ENCODE results near the gene USP36. TPM values are rescaled to one million over a fixed set of nuclear protein-coding genes. Genes with fewer than 3 reads are reported as not detected.

The USP36 gene
- total and polyA plus RNA-seq, 9 of the 15 experiments (the other 6 are each of a cell fraction or from before 2014, with no cell fraction given) = 6.4 to 72.8 (median 22.5) TPM

DNA sequence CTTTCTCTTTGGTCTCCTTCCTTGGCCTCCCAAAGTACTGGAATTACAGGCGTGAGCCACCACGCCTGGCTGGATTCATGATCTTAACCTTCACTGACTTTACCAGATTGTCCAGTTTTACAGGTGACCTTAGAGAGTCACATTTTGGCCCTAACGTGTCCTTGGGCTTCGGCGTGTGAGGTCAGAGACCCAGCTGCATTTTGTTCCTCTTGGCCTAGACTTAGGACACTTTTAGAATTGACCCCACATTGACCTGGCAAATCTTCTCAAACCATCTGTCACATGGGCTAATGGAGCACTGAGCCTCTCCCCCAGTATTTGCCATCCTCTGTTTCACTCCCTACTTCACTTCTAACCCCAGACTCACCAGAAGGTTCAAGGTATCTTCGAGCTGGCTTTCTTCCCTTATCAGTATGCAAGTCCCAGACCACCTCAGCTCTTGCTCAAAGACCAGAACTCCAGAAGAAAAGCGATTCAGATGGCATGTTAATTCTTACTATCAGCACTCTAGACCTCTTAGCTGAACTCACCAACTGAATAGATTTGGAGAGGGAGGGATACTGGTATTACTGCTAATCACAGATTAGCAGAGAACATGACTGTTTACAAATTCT is 56.8 kb downstream of the USP36 start (continued):
- TF ChIP-seq NR1H2 (CRISPR knock-in tag; IDR thresholded peaks at IDR 0.05) (no peak), ZBTB17 (CRISPR knock-in tag; IDR thresholded peaks at IDR 0.05) (no peak), RBM14 (IDR thresholded peaks at IDR 0.05; ENCODE audit: borderline replicate concordance, insufficient read depth, low read depth, low read length) (no peak), IRF2 (CRISPR knock-in tag; IDR thresholded peaks at IDR 0.05) (no peak), RBM39 (optimal IDR thresholded peaks at IDR 0.05; ENCODE audit: low read depth, low read length) (no peak), ZKSCAN3 (CRISPR knock-in tag; IDR thresholded peaks at IDR 0.05) (no peak), SRSF7 (optimal IDR thresholded peaks at IDR 0.05; ENCODE audit: low read depth, low read length) (no peak), ATF1 (CRISPR knock-in tag; IDR thresholded peaks at IDR 0.05) (no peak), ATF1 (tag; IDR thresholded peaks at IDR 0.05) (0 out of 2 replicates have a peak, but pooled peaks have one; percentile 17), FOXJ2 (tag; IDR thresholded peaks at IDR 0.05) (no peak), NUFIP1 (IDR thresholded peaks at IDR 0.05; ENCODE audit: partially characterized antibody) (no peak), TAL1 (IDR thresholded peaks at IDR 0.05) (peak; percentile 76), POLR2G (IDR thresholded peaks at IDR 0.05; ENCODE audit: low read depth, low read length) (no peak), SREBF2 (CRISPR knock-in tag; IDR thresholded peaks at IDR 0.05) (no peak), BMI1 (IDR thresholded peaks at IDR 0.05; ENCODE audit: low read length) (no peak), ELF2 (CRISPR knock-in tag; IDR thresholded peaks at IDR 0.05) (no peak), KDM5B (IDR thresholded peaks at IDR 0.05; ENCODE audit: insufficient replicate concordance, low read depth, low read length) (no peak)
- TF ChIP-seq, protein P1, sequence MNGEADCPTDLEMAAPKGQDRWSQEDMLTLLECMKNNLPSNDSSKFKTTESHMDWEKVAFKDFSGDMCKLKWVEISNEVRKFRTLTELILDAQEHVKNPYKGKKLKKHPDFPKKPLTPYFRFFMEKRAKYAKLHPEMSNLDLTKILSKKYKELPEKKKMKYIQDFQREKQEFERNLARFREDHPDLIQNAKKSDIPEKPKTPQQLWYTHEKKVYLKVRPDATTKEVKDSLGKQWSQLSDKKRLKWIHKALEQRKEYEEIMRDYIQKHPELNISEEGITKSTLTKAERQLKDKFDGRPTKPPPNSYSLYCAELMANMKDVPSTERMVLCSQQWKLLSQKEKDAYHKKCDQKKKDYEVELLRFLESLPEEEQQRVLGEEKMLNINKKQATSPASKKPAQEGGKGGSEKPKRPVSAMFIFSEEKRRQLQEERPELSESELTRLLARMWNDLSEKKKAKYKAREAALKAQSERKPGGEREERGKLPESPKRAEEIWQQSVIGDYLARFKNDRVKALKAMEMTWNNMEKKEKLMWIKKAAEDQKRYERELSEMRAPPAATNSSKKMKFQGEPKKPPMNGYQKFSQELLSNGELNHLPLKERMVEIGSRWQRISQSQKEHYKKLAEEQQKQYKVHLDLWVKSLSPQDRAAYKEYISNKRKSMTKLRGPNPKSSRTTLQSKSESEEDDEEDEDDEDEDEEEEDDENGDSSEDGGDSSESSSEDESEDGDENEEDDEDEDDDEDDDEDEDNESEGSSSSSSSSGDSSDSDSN (IDR thresholded peaks at IDR 0.05; ENCODE audit: borderline replicate concordance in 1 of 2, low read depth in 2 of 2, low read length in 2 of 2) = no peak
- TF ChIP-seq, protein P2, sequence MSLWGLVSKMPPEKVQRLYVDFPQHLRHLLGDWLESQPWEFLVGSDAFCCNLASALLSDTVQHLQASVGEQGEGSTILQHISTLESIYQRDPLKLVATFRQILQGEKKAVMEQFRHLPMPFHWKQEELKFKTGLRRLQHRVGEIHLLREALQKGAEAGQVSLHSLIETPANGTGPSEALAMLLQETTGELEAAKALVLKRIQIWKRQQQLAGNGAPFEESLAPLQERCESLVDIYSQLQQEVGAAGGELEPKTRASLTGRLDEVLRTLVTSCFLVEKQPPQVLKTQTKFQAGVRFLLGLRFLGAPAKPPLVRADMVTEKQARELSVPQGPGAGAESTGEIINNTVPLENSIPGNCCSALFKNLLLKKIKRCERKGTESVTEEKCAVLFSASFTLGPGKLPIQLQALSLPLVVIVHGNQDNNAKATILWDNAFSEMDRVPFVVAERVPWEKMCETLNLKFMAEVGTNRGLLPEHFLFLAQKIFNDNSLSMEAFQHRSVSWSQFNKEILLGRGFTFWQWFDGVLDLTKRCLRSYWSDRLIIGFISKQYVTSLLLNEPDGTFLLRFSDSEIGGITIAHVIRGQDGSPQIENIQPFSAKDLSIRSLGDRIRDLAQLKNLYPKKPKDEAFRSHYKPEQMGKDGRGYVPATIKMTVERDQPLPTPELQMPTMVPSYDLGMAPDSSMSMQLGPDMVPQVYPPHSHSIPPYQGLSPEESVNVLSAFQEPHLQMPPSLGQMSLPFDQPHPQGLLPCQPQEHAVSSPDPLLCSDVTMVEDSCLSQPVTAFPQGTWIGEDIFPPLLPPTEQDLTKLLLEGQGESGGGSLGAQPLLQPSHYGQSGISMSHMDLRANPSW (CRISPR knock-in tag; IDR thresholded peaks at IDR 0.05) = no peak
- TF ChIP-seq, protein P3, sequence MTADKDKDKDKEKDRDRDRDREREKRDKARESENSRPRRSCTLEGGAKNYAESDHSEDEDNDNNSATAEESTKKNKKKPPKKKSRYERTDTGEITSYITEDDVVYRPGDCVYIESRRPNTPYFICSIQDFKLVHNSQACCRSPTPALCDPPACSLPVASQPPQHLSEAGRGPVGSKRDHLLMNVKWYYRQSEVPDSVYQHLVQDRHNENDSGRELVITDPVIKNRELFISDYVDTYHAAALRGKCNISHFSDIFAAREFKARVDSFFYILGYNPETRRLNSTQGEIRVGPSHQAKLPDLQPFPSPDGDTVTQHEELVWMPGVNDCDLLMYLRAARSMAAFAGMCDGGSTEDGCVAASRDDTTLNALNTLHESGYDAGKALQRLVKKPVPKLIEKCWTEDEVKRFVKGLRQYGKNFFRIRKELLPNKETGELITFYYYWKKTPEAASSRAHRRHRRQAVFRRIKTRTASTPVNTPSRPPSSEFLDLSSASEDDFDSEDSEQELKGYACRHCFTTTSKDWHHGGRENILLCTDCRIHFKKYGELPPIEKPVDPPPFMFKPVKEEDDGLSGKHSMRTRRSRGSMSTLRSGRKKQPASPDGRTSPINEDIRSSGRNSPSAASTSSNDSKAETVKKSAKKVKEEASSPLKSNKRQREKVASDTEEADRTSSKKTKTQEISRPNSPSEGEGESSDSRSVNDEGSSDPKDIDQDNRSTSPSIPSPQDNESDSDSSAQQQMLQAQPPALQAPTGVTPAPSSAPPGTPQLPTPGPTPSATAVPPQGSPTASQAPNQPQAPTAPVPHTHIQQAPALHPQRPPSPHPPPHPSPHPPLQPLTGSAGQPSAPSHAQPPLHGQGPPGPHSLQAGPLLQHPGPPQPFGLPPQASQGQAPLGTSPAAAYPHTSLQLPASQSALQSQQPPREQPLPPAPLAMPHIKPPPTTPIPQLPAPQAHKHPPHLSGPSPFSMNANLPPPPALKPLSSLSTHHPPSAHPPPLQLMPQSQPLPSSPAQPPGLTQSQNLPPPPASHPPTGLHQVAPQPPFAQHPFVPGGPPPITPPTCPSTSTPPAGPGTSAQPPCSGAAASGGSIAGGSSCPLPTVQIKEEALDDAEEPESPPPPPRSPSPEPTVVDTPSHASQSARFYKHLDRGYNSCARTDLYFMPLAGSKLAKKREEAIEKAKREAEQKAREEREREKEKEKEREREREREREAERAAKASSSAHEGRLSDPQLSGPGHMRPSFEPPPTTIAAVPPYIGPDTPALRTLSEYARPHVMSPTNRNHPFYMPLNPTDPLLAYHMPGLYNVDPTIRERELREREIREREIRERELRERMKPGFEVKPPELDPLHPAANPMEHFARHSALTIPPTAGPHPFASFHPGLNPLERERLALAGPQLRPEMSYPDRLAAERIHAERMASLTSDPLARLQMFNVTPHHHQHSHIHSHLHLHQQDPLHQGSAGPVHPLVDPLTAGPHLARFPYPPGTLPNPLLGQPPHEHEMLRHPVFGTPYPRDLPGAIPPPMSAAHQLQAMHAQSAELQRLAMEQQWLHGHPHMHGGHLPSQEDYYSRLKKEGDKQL (CRISPR knock-in tag; IDR thresholded peaks at IDR 0.05; ENCODE audit: borderline replicate concordance) = no peak

Measured in K562 (cell line).